ENCODE data around the gene PLEK.

DNA sequence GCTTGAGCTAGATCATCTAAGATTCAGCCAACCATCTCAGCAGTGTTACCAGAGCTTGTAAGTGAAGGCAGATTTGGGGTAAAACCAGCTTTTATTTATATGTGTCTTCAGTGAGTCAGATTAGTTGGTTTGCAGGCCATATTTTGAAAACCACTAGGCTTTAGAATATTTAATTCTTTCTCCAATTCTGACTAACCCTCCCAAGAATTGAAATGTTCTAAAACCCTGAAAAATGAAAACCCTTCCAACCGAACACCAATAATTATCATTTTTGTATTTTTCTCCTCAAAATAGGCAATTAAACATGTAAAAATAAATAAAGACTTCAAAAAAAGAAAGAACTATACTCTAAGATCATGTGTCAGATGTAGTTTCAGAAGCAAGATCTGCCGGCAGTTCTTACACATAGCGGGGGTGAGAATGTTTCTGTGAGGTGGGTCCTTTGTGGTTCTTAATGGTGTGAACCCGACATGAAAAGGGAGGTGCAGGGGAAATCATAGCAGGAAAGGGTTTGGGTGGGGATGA, 14.2 kb downstream of the PLEK start:
- no peak for TF ChIP-seq CHD2 (IDR thresholded peaks at IDR 0.05; ENCODE audit: borderline replicate concordance, low read depth, low read length)
- TF ChIP-seq DPF2 (IDR thresholded peaks at IDR 0.05): no peak
- TF ChIP-seq MXI1 (IDR thresholded peaks at IDR 0.05; ENCODE audit: low read depth, low read length): peak; percentile 70
- no peak for TF ChIP-seq SUZ12 (IDR thresholded peaks at IDR 0.05; ENCODE audit: unreplicated experiment)
- TF ChIP-seq CTCF (IDR thresholded peaks at IDR 0.05 in 2 of 3, conservative IDR thresholded peaks at IDR 0.05 in 1 of 3; ENCODE audit: control insufficient read depth in 2 of 3, extremely low read depth in 1 of 3, insufficient read depth in 1 of 3, low read depth in 3 of 3, low read length in 3 of 3): no peak
- TF ChIP-seq, protein P1, sequence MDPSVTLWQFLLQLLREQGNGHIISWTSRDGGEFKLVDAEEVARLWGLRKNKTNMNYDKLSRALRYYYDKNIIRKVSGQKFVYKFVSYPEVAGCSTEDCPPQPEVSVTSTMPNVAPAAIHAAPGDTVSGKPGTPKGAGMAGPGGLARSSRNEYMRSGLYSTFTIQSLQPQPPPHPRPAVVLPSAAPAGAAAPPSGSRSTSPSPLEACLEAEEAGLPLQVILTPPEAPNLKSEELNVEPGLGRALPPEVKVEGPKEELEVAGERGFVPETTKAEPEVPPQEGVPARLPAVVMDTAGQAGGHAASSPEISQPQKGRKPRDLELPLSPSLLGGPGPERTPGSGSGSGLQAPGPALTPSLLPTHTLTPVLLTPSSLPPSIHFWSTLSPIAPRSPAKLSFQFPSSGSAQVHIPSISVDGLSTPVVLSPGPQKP (IDR thresholded peaks at IDR 0.05; ENCODE audit: low read depth, low read length): no peak
- TF ChIP-seq FOS (IDR thresholded peaks at IDR 0.05; ENCODE audit: borderline replicate concordance, extremely low read depth, insufficient read length): no peak
- TF ChIP-seq RAD21 (IDR thresholded peaks at IDR 0.05; ENCODE audit: insufficient read depth, low read depth, low read length): no peak
- TF ChIP-seq CREM (IDR thresholded peaks at IDR 0.05; ENCODE audit: low read depth): peak; percentile 42; the same call in 1 of the 2 replicates
- no peak for TF ChIP-seq POLR2A (IDR thresholded peaks at IDR 0.05; ENCODE audit: low read depth, low read length)
- TF ChIP-seq, protein P2, sequence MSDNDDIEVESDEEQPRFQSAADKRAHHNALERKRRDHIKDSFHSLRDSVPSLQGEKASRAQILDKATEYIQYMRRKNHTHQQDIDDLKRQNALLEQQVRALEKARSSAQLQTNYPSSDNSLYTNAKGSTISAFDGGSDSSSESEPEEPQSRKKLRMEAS (IDR thresholded peaks at IDR 0.05; ENCODE audit: low read depth, low read length): no peak
- TF ChIP-seq YY1 (IDR thresholded peaks at IDR 0.05; ENCODE audit: low read depth, low read length): no peak

Data from GM12878 (cell line).